RWPE1 (cell line): ENCODE results near the gene ABHD11.
A peak's percentile ranks its signal among the peaks of the same experiment; 100 is the strongest.
"Not testable (repeated sequence)": the region's sequence is repeated elsewhere in the genome, so short reads cannot be mapped to it uniquely, and the experiment has no call there.

Experiments used
- CTCF ChIA-PET: fragments of 350-600 bp; sonication (Branson Sonifier 250); formaldehyde crosslinking; extraction: SDS; loops from one replicate; lab custom pipeline; 2021; lab: Yijun Ruan, JAX
- POLR2A ChIA-PET: fragments of 400-600 bp; formaldehyde crosslinking; extraction: SDS; loops from one replicate; lab custom pipeline; 2020; ENCODE audit warnings: antibody characterized with exemption; ENCODE audit not compliant: low non-redundant PET; lab: Yijun Ruan, JAX
- DNase-seq: peaks from one replicate; pipeline ENCODE4 v3.0.0; 2012; ENCODE audit warnings: low spot score
- H3K27ac ChIP-seq: fragments of 450-650 bp; 2 replicates; pipeline ENCODE4 v1.5.1; 2017
- TF ChIP-seq, protein P1 (sequence below): fragments of 450-650 bp; conservative IDR thresholded peaks from 2 replicates; pipeline ENCODE4 v1.5.1; 2017; ENCODE audit warnings: low read depth, mild to moderate bottlenecking

The ABHD11 gene

DNA sequence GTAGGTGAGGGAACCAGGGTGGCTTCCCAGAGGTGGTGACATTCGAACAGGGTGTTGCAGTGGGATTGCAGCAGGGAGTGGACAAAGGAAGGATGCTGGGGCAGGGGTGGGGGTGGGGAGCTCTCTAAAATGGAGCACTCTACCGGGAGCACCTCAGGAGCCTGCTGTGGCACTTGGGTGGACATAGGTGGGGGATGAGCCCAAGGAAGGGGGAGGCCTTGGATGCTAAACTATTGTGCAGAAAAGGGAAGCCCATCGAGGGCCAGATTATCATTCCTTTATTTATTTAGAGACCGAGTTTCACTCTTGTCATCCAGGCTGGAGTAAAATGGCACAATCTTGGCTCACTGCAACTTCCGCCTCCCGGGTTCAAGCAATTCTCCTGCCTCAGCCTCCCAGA is 15.8 kb downstream of the ABHD11 start:
- POLR2A ChIA-PET, result no interaction called here
- CTCF ChIA-PET, result no interaction called here
- peak overlapping the region; percentile 89 for H3K27ac ChIP-seq
- DNase-seq, result no peak
- TF ChIP-seq, protein P1, sequence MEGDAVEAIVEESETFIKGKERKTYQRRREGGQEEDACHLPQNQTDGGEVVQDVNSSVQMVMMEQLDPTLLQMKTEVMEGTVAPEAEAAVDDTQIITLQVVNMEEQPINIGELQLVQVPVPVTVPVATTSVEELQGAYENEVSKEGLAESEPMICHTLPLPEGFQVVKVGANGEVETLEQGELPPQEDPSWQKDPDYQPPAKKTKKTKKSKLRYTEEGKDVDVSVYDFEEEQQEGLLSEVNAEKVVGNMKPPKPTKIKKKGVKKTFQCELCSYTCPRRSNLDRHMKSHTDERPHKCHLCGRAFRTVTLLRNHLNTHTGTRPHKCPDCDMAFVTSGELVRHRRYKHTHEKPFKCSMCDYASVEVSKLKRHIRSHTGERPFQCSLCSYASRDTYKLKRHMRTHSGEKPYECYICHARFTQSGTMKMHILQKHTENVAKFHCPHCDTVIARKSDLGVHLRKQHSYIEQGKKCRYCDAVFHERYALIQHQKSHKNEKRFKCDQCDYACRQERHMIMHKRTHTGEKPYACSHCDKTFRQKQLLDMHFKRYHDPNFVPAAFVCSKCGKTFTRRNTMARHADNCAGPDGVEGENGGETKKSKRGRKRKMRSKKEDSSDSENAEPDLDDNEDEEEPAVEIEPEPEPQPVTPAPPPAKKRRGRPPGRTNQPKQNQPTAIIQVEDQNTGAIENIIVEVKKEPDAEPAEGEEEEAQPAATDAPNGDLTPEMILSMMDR, result no peak

DNA sequence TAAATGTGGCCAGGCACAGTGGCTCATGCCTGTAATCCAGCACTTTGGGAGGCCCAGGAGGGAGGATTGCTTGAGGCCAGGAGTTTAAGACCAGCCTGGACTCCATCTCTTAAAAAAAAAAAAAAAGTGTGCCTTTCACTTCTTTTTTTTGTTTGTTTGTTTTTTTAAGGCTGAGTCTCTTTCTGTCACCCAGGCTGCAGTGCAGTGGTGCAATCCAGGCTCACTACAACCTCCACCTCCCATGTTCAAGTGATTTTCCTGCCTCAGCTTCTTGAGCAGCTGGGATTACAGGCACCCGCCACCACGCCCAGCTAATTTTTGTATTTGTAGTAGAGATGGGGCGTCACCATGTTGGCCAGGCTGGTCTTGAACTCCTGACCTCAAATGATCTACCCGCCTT is 16.4 kb downstream of the ABHD11 start:
- CTCF ChIA-PET, result interaction anchor here (1.2 kb wide), 1 partner anchor 12 kb away, joined by 7 read pairs; no protein-coding TSS in a partner anchor
- POLR2A ChIA-PET, DNase-seq: not testable (repeated sequence)
- H3K27ac ChIP-seq, result peak overlapping the region; percentile 89

DNA sequence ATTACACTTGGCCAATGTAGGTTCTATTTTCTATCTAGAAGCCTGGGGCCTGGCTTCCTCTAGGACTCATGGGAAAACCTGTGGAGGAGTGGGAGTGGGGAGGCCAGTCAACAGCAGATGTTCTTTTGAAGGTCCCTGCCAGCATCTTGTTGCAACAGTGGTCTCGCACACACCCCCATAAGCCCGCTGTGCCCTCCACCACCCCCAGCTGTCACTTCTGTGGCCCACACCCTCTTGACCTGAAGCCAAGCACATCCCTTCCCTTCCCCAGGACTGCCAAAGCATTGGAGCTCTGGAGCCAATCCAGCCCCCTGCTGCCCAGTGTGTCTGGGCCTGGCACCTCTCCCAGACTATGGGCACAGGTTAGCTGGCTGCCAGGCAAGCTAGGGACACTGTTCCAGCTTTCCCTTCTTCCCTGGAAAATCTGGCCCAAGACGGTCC is 17.2 kb downstream of the ABHD11 start:
- POLR2A ChIA-PET, result interaction anchor here (0.6 kb wide), 1 partner anchor 184 kb away, joined by 3 read pairs; no protein-coding TSS in a partner anchor
- H3K27ac ChIP-seq, result peak overlapping the region; percentile 89
- CTCF ChIA-PET, result interaction anchor here (0.8 to 1.2 kb wide), 2 partner anchors 13 to 53 kb away, joined by 4 to 7 read pairs; partner anchors contain the start of gene VPS37D
- no peak for DNase-seq
- TF ChIP-seq, protein P1, result no peak

DNA sequence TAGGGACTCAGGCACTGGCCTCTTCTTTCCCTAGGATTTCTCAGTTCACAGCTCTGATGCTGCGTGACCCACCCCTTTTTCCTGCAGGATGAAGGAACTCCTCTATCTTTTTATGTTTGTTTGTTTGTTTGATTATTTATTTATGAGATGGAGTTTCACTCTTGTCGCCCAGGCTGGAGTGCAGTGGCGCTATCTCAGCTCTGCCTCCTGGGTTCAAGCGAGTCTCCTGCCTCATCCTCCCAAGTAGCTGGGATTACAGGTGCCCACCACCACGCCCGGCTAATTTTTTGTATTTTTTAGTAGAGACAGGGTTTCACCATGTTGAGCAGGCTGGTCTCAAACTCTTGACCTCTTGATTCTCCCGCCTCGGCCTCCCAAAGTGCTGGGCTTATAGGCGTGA is 18.2 kb downstream of the ABHD11 start:
- DNase-seq, POLR2A ChIA-PET: not testable (repeated sequence)
- H3K27ac ChIP-seq, result peak overlapping the region; percentile 89
- CTCF ChIA-PET, result interaction anchor here (0.7 to 1.7 kb wide), 4 partner anchors 8 to 220 kb away, joined by 3 to 9 read pairs (median 4); no protein-coding TSS in a partner anchor

DNA sequence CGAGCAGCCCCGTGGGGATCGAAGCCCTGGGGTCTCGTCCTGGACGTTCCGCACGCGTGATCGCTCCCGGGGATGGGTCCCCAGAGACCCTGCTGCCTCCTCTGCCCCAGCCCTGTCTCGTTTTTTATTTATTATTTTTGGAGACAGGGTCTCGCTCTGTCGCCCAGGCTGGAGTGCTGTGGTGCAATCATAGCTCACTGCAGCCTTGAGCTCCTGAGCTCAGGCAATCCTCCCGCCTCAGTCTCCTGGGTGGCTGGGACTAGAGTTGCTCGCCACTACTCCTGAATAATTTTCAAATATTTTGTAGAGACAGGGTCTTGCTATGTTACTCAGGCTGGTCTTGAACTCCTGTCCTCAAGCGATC is 18.8 kb downstream of the ABHD11 start:
- DNase-seq, result no peak
- TF ChIP-seq, protein P1, result no peak
- POLR2A ChIA-PET, result no interaction called here
- CTCF ChIA-PET, result interaction anchor here (0.6 to 1.7 kb wide), 5 partner anchors 9 to 219 kb away, joined by 3 to 9 read pairs (median 3); no protein-coding TSS in a partner anchor
- peak overlapping the region; percentile 89 for H3K27ac ChIP-seq

DNA sequence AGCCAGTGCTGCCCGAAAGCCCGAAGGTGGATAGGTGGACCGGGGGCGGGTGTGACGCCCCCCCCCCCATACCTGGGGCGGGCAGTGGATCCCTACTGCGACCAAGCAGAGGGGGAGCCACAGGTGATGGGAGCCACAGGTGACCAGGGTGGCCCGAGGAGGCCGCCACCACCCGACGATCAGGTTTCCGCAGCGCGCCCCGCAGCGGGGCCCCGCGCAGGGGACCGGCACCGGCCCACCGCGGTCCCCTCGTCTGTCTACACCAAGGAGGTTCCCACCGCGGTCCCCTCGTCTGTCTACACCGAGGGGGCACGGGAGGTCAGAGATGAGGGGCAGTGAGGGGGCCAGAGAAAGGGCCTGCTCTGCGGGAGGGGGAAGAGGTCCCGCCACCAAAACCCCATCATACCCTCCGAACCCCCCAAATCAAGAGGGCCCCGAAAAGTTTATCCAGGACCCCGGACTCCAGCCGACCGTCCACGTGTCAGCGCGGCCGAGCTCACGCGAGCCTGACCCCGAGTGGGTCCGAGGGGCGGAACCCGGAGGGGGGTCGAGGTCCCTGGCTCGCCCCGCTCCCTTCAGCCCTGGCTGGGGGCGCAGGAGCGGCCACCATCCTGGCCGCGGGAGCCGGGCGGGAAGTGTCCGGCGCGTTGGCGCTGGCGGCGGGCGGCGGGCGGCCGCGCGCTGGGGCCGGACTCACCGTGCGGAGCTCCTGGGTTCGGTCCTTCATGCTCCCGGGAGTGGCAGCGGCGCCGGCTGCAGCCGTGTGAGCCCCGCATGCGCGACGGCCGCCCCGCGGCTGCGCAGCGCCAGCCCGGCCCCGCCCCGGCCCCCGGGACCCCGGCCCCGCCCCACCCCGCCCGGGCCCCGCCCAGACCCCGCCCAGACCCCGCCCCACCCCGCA is 19.4 kb downstream of the ABHD11 start, which contains the start of gene STX1A:
Gene STX1A (minus strand): TSS at position 765 of the 901 bp plus-strand sequence. CDS start 38 bp downstream, at position 727.
- TF ChIP-seq, protein P1, result no peak
- peak within 1 kb of the TSS; percentile 89 for H3K27ac ChIP-seq
- DNase-seq, result peak; percentile 87
- ChIA-PET CTCF (interaction anchor here (0.6 to 1.7 kb wide), 3 partner anchors 50 to 218 kb away, joined by 3 to 9 read pairs (median 3); no protein-coding TSS in a partner anchor), POLR2A (no interaction called here)

DNA sequence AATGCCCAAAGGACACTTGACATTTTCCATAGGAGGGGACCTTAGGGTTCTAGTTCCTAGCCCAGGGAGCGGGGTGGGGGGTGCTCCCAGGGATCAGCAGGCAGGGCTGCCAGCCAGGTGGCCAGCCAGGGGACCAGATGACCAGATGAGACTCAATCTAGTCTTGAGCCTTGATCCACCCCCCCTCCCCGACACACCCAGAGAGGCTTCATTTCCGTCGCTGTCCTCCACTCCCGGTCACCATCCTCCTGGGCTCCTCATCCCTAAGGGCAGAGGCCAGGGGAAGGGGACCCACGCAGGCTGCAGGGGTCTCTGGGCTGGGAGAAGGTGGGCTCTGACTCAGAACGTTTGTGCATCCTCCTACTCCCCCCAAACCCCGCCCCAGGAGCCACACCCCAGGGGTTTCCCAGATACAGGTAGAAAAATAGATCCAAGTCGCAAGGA is 20.1 kb downstream of the ABHD11 start:
- no peak for DNase-seq
- TF ChIP-seq, protein P1, result no peak
- ChIA-PET CTCF (interaction anchor here (0.6 to 0.7 kb wide), 2 partner anchors 11 to 22 kb away, joined by 3 to 5 read pairs; no protein-coding TSS in a partner anchor), POLR2A (no interaction called here)
- peak overlapping the region; percentile 89 for H3K27ac ChIP-seq
